ENCODE measurements around the gene CFAP57. TPM values are rescaled to one million over a fixed set of nuclear protein-coding genes. Genes with fewer than 3 reads are reported as not detected.

The CFAP57 gene
- total RNA-seq, 4 donors from 2014 or later = 0.40 to 5.6 (median 1.8) TPM

DNA sequence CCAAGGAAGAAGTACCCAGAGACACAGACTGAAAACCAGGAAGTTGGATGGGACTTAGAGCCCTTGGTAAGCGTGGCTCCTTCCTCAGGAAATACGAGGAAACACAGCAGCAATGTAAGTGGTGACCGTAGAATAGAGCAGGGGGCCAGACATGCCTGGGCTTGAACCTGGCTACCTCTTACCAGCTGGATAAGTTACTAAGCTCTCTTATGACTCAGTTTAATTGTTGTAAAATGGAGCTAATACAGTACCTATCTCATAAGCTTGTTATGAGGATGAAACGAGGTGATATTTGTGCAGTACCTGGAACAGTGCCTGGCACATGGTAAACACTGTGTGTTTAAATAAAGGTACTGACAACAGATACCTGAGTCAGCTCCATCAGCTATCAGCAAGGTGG is 19.3 kb upstream of the CFAP57 start:
- no peaks in the 10 kb centered on the region for H3K4me1 ChIP-seq
- H3K27me3 ChIP-seq = no peaks in the 10 kb centered on the region
- H3K36me3 ChIP-seq = no peaks in the 10 kb centered on the region
- no peaks in the 10 kb centered on the region for H3K9me3 ChIP-seq
- no peak overlapping the region for H3K4me3 ChIP-seq
- TF ChIP-seq POLR2A (IDR thresholded peaks at IDR 0.05) = no peak
- TF ChIP-seq, protein P1, sequence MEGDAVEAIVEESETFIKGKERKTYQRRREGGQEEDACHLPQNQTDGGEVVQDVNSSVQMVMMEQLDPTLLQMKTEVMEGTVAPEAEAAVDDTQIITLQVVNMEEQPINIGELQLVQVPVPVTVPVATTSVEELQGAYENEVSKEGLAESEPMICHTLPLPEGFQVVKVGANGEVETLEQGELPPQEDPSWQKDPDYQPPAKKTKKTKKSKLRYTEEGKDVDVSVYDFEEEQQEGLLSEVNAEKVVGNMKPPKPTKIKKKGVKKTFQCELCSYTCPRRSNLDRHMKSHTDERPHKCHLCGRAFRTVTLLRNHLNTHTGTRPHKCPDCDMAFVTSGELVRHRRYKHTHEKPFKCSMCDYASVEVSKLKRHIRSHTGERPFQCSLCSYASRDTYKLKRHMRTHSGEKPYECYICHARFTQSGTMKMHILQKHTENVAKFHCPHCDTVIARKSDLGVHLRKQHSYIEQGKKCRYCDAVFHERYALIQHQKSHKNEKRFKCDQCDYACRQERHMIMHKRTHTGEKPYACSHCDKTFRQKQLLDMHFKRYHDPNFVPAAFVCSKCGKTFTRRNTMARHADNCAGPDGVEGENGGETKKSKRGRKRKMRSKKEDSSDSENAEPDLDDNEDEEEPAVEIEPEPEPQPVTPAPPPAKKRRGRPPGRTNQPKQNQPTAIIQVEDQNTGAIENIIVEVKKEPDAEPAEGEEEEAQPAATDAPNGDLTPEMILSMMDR (IDR thresholded peaks at IDR 0.05) = no peak
- H3K27ac ChIP-seq = no peak overlapping the region
- no peak for DNase-seq
- intact Hi-C loops (cut with DNase I; ENCODE audit: low total_unique reads) = no loop called here

DNA sequence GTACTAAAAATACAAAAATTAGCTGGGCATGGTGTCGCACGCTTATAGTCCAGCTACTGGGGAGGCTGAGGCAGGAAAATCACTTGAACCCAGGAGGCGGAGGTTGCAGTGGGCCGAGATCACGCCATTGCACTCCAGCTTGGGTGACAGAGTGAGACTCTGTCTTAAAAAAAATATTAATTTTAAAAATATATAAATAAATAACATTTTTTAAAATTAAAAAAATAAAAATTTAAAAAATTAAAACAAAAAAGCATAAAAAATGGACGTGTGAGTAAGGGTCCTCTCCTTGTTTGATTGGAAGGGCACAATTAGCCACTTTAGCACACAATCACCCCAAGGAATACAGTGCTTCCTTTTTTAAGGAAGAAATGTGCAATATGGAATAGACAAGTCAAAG is 18.7 kb upstream of the CFAP57 start:
- no peak for TF ChIP-seq POLR2A (IDR thresholded peaks at IDR 0.05)
- TF ChIP-seq, protein P1 (IDR thresholded peaks at IDR 0.05) = no peak
- Histone ChIP-seq H3K27me3 (no peaks in the 10 kb centered on the region), H3K36me3 (no peaks in the 10 kb centered on the region), H3K4me1 (no peaks in the 10 kb centered on the region), H3K9me3 (no peaks in the 10 kb centered on the region), H3K27ac (no peak overlapping the region), H3K4me3 (no peak overlapping the region)
- intact Hi-C loops (cut with DNase I; ENCODE audit: low total_unique reads) = no loop called here
- DNase-seq = no peak

DNA sequence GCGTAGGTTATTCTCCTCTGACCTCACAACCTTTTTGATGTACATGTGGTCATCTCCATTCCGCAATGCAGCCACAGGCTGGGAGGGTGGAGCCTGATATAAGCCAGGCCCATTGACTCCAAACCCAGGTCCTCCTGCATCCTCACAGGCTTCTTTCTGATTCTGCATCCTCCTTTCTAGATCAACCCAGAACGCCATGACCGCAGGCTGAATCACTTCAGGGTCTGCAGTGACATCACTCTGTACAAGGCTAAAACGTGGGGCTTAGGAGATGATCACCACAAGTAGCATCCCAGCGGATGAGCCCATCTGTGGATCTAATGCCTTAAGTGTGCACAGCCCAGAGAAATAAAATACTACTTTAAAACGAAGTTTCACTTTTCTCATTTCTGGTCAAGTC is 16.1 kb upstream of the CFAP57 start:
- TF ChIP-seq, protein P1 (IDR thresholded peaks at IDR 0.05) = no peak
- no peak for TF ChIP-seq POLR2A (IDR thresholded peaks at IDR 0.05)
- H3K4me1 ChIP-seq = no peaks in the 10 kb centered on the region
- H3K36me3 ChIP-seq = no peaks in the 10 kb centered on the region
- intact Hi-C loops (cut with DNase I; ENCODE audit: low total_unique reads) = no loop called here
- H3K9me3 ChIP-seq = no peaks in the 10 kb centered on the region
- no peak overlapping the region for H3K27ac ChIP-seq
- DNase-seq = no peak
- H3K4me3 ChIP-seq = no peak overlapping the region
- no peaks in the 10 kb centered on the region for H3K27me3 ChIP-seq

DNA sequence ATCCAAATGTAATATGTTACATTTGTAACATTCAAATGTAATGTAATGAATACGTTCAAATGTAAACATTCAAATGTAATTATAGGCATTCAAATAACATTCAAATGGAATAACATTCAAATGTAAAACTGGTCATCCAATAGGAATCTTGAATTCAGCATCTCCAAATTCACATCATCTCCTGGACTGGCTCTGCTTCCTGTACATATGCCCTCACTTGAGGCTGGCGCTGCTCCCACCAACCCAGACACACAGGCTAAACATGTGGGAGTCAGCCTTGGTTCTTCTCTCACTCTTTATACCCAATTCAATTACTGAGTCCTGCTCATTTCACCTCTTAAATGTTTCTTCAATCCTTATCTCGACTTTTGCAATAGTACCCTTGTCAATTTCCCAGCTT is 7.0 kb upstream of the CFAP57 start:
- no peak overlapping the region for H3K27ac ChIP-seq
- intact Hi-C loops (cut with DNase I; ENCODE audit: low total_unique reads) = no loop called here
- H3K9me3 ChIP-seq = no peaks in the 10 kb centered on the region
- no peak overlapping the region for H3K4me3 ChIP-seq
- TF ChIP-seq POLR2A (IDR thresholded peaks at IDR 0.05) = no peak
- TF ChIP-seq, protein P1 (IDR thresholded peaks at IDR 0.05) = no peak
- DNase-seq = no peak
- no peaks in the 10 kb centered on the region for H3K36me3 ChIP-seq
- H3K4me1 ChIP-seq = no peaks in the 10 kb centered on the region
- H3K27me3 ChIP-seq = no peaks in the 10 kb centered on the region

DNA sequence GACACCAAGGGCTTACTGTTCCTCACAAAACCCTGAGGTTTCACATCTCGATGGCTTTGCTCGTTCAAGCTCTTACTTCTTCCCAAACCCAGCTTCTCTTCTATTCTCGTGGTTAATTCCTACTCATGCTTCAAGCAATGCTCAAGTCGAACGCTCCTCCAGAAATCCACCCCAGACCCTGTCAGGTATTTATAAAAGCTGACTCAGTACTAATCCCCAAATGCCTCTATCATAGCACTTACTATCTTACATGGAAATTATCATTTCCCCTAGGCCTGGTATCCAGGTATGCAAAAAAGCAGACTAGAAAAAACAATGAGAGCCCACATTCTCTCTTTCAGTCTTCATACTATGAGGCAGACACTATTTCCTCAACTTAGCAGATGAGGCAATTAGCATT is 6.4 kb upstream of the CFAP57 start:
- Histone ChIP-seq H3K27ac (no peak overlapping the region), H3K4me1 (no peaks in the 10 kb centered on the region), H3K4me3 (no peak overlapping the region), H3K9me3 (no peaks in the 10 kb centered on the region), H3K36me3 (no peaks in the 10 kb centered on the region), H3K27me3 (no peaks in the 10 kb centered on the region)
- DNase-seq = no peak
- no peak for TF ChIP-seq POLR2A (IDR thresholded peaks at IDR 0.05)
- TF ChIP-seq, protein P1 (IDR thresholded peaks at IDR 0.05) = no peak
- intact Hi-C loops (cut with DNase I; ENCODE audit: low total_unique reads) = no loop called here

Data from uterus (tissue), 4 donors.